NB4 (cell line): Measurements from ENCODE around the gene UXS1.

Source experiments
- DNase-seq: peaks from one replicate; pipeline ENCODE4 v3.0.0; 2010; ENCODE audit warnings: low read depth
- H3K4me3 ChIP-seq: one replicate; pipeline ENCODE4 v1.5.1; 2011; ENCODE audit warnings: mild to moderate bottlenecking, low read depth, low read length, moderate library complexity
- MYC ChIP-seq: IDR thresholded peaks from 2 replicates; pipeline ENCODE4 v1.6.1; 2011; ENCODE audit warnings: low read depth, low read length
- POLR2A ChIP-seq: IDR thresholded peaks from 2 replicates; pipeline ENCODE4 v1.6.1; 2011; ENCODE audit warnings: mild to moderate bottlenecking; ENCODE audit not compliant: insufficient read length; ENCODE audit errors: extremely low read depth
- TF ChIP-seq, protein P1 (sequence below): IDR thresholded peaks from 2 replicates; pipeline ENCODE4 v1.6.1; 2011; ENCODE audit warnings: low read depth, low read length
- TF ChIP-seq, protein P2 (sequence below): IDR thresholded peaks from one replicate; pipeline ENCODE4 v1.5.1; 2012; ENCODE audit warnings: low read depth, low read length

The UXS1 gene

DNA sequence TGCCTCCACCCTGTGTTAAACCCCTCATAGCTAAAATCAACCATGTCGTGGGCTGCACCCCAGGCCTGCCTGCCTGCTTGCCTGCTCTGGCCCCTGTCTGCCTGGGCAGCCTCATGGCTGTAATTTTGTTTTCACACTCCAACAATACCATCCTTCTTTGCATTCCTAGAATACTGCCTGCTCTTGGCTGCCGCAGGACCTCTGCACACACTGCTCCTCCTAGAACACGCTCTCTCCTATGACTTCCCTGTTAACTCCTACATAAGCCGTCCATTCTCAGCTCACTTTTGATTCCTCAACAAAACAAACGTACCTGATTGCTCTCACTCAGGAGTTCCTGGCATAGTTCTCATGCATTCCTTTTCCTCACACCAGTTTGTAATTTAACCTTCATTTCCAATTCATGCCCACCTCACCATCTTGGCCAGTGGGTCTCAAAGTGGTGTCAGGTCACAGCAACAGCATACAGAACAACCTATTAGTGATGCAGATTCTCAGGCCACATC lies 2.5 kb downstream of the UXS1 start:
- H3K4me3 ChIP-seq, result peak overlapping the region; percentile 51
- no peak for TF ChIP-seq MYC
- TF ChIP-seq POLR2A, result no peak
- TF ChIP-seq, protein P1, sequence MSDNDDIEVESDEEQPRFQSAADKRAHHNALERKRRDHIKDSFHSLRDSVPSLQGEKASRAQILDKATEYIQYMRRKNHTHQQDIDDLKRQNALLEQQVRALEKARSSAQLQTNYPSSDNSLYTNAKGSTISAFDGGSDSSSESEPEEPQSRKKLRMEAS, result no peak
- TF ChIP-seq, protein P2, sequence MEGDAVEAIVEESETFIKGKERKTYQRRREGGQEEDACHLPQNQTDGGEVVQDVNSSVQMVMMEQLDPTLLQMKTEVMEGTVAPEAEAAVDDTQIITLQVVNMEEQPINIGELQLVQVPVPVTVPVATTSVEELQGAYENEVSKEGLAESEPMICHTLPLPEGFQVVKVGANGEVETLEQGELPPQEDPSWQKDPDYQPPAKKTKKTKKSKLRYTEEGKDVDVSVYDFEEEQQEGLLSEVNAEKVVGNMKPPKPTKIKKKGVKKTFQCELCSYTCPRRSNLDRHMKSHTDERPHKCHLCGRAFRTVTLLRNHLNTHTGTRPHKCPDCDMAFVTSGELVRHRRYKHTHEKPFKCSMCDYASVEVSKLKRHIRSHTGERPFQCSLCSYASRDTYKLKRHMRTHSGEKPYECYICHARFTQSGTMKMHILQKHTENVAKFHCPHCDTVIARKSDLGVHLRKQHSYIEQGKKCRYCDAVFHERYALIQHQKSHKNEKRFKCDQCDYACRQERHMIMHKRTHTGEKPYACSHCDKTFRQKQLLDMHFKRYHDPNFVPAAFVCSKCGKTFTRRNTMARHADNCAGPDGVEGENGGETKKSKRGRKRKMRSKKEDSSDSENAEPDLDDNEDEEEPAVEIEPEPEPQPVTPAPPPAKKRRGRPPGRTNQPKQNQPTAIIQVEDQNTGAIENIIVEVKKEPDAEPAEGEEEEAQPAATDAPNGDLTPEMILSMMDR, result no peak
- DNase-seq, result no peak

DNA sequence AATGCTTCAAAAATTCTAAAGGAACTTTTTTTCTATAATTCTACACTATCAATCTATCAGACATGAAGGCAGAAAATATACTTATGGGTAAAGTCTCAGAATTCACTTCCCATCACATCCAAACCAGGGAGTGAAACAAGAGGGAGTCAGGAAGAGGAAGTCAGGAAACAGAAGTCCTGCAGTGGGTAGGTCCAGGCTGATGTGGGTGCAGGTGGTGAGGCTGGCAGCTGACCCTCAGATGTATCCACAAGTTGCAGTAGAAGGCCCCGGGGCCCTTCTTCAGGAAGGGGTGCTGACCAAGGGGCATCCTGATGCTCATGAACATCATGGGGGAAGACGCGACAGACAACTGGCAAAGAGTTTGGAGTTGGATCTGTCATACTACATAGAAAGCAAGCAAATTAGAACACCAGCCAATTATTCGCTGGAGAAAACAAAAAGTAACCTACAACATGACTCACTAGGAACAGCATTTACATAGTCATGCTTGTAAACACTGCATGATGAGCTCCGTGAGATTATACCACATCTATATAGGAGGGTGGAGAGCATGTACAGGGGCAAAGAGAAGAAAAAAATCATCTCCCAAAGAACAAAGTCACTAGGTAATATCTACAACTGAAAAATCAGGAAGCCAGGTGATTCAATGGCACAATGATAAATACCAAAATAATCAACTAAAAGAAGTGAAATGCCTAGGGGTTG lies 4.2 kb downstream of the UXS1 start:
- peak; percentile 40 for DNase-seq
- TF ChIP-seq MYC, result no peak
- no peak for TF ChIP-seq POLR2A
- TF ChIP-seq, protein P2, result no peak
- TF ChIP-seq, protein P1, result no peak
- peak overlapping the region; percentile 18 for H3K4me3 ChIP-seq

DNA sequence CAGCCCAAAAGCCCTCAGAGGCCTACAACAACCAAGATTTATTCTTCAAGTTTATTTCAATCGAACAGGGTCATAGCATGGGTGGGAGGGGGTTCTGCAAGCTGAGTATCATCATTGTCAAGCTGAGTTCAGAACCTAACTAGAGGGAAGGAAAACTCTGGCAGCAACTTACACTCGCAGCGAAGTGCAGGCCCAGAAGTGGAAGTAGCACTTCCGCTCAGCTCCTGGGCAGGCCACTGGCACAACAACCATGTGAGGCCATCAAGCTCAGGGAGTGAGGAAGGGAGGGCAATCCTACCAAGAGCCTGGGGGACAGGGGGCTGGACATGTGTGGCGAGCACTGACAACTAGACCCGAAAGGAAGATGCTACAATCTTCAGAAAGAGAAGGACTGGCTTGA lies 4.8 kb downstream of the UXS1 start:
- 0 out of 2 replicates have a peak, but pooled peaks have one; percentile 44 for TF ChIP-seq MYC
- TF ChIP-seq POLR2A, result no peak
- TF ChIP-seq, protein P2, result no peak
- TF ChIP-seq, protein P1, result peak; percentile 69
- DNase-seq, result peak; percentile 86
- H3K4me3 ChIP-seq, result peak overlapping the region; percentile 29

DNA sequence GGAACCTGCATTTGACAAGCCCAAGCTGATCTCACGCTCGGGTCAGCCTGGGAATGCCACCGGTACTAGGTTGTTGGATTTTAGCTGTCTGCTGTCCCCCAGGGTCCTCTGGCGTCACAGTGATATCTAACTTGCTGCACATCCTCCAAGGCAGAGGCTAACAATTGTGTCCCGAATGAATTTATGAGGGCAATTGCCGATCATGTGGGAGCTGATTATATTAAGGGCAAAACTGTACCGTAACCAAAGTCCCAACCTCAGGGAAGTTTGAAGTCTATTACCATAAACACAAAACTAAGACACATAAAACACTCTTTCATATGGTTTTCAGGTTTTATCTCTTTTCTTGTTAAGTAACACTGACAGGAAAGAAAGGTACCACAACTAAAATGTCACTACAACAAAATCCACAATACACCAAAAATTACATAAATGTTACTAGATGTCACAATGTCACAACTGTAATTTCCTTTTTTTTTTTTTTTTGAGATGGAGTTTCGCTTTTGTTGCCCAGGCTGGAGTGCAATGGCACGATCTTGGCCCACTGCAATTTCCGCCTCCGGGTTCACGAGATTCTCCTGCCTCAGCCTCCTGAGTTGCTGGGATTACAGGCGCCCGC lies 6.7 kb downstream of the UXS1 start:
- no peak for DNase-seq
- TF ChIP-seq, protein P1, result no peak
- TF ChIP-seq, protein P2, result no peak
- TF ChIP-seq POLR2A, result no peak
- no peak for TF ChIP-seq MYC
- H3K4me3 ChIP-seq, result no peak overlapping the region

DNA sequence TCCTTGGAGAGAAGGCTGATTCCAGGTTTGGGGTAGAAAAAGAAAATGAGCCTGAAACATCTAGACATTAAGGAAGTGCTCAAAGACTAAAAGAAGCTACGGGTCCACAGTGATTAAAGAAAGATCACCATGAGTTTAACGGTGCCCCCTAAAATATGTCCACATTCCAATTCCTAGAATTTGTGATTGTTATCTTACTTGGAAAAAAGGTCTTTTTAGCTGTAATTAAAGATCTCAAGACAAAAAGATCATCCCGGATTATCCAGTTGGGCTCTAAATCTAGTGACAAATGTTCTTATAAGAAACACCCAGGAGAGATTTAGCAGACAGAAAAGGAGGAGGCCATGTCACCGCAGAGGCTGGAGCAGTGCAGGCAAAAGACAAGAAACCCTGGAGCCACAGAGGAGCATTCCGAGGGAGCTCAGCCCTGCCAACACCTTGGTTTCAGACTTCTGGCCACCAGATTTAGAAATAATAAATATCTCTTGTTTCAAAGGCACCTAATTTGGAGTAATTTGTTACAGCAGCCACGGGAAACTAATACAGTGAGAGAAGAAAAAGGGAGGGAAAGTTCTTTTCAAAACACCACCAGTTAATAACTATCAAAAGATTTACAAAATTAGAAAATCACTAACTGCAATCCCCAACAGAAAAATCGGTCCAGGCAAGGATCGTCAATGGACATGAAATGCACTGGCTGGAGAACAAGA lies 8.5 kb downstream of the UXS1 start:
- H3K4me3 ChIP-seq, result no peak overlapping the region
- DNase-seq, result no peak
- TF ChIP-seq, protein P1, result no peak
- no peak for TF ChIP-seq MYC
- TF ChIP-seq POLR2A, result no peak
- TF ChIP-seq, protein P2, result no peak
